OCI-M2 (cell line): ENCODE results near the gene AVPR2.

ENCODE experiments used
- DNase-seq: peaks from one replicate; lab custom pipeline; 2025; ENCODE audit not compliant: unreplicated experiment; lab: John Stamatoyannopoulos, UW

The AVPR2 gene

DNA sequence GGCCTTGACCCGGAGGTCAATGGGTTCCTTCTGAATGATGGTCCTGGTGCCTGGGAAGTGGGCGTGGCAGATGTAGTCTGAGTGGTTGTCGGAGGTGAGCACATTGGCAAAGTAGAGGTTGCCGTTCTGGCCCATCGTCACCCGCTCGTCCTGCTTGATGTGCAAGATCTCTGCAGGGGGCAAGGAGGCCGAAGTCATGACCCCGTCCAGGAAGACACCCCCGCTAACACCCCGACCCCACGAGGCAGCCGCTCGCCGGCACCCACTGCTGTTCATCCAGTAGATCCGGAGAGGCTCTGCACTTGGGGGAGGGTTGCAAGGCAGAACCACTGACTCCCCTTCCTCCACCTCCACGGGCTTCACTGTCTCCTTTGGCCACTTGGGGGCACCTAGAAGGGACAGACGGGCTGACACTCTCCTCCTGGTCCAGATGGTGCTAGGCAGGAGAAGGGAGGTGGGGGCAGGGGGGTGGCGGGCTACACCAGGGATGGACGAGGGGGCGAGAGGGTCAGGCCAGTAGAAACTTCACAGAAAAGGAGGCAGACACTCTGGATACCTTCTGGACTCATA, 33.6 kb upstream of the AVPR2 start:
- no peak for DNase-seq

DNA sequence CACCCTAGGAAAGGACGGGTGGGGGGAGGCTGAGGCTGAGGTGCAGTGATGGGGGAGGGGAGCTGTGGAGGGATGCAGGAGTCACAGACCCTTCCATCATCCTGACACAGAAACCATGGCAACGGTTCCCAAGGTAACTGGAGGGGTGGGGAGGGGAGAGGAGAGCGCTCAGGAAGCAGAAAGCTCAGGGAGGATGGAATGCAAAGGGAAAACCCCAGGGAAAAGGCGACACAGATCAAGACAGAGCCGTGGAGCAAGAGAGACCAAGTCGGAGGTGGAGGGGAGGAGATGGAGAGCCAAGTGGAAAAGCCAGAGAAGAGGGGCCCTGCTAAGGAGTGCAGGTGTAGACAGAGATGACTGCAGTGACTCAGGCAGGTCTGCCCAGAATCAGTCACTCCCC, 33.0 kb upstream of the AVPR2 start:
- DNase-seq, result no peak

- no peak for DNase-seq
These were observed 32.3 kb upstream of the AVPR2 start for GRCh38 chrX:153871946-153872878.

DNA sequence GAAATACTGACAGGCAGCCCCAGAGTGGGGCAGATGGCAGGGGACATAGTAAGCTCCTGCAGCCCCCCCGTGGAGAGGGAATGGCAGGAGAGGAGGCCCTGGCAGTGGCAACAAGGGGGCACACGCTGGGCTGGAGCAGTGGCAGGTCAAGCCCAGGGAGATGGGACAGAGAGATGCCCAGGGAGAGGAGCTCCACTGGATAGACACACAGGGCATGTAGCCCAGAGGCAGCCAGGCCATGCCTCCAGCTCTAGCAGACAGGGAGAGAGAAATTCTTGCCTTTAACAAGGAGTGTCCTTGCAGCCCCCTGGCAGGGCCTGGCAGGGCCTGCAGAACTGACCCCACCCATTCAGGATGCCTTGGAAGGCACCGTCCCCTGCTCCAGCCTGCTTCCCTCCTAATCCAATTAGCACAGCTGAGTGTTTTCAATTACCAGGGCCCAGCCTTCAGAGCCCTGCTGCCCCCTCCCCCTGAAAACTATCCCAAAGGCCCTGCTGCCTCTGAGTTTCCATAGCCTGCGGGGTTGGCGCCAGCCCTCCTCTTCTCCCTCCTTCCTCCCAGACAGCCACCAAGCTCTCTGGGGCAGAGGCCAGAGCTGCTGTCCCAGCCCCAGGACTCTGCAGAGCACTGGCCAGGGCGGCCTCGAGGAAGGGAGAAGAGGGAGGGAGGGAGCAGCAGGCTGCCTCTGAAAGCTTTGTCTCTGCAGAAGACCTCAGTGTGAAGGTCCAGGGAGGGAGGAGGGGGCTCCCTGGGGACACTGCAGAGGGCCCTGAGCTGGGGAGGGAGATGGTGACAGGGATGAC, 31.0 kb upstream of the AVPR2 start:
- DNase-seq, result no peak

DNA sequence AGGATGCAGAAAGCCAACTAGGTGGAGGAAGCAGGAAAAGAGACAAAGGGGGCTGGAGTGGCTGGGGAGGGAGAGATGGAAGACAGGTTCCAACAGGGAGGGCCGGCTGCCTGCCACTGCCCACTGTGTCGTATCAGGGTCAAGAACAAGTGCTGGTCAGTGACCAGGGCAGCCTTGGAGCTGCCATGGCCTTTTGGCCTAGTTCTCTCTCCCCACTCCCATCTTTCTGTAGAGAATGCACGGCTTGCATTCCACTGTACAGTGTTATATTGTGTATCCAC, 30.4 kb upstream of the AVPR2 start:
- DNase-seq, result no peak

GRCh38 chrX:153874366-153875125, 29.9 kb upstream of the AVPR2 start:
- DNase-seq, result no peak

- DNase-seq, result no peak
These were observed 28.9 kb upstream of the AVPR2 start for GRCh38 chrX:153875391-153876111.

GRCh38 chrX:153876112-153876491, 28.4 kb upstream of the AVPR2 start:
- no peak for DNase-seq

DNA sequence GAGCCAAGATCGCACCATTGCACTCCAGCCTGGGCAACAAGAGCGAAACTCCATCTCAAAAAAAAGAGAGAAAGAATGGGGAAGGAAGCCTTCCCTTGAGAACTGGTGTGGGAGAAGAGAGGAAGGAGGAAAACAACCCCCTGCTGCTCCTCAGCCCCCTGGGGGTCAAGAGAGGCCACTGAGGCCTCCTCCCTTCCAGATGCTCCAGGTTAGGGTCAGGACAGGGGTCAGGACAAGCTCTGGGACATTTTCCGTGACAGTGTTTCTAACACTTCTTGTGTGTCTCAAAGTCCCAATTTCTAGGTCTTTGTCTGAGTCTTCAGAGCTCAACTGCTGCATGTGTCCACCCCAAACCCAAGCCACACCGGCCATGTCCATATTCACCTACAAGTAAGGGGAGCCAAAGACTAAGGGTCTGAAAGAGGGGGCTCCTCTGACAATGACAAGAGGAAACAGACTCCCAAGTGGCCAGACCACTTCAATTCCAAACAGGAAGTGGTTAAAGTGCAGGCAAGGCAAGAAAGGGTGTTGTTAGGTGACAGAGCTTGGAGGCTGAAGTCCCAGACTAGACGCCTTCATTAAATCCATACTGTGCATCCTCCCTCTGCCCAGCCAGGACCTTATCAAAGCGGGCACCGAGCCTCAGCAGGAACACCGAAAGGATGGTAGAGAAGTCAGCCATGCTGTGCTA, 26.8 kb upstream of the AVPR2 start:
- DNase-seq, result no peak

DNA sequence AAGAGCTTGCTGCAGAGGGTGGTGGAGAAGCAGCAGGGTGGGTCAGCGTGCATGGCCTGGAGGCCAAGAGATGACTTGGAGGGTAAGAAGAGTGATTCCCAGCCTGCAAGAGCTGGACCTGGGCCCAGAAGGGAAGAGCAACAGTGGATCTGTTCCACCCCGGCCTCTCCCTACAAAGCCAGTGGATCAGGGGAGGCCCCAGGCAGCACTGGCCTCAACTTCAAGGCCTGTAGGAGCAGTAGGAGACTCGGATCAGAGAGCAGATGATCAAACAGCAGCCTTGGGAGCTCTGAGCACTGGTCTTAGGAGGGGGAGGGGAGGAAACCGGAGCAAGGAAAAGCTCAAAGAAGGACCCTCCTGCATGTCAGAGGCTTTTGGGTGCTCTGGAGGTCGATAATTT, 26.1 kb upstream of the AVPR2 start:
- DNase-seq, result no peak

DNA sequence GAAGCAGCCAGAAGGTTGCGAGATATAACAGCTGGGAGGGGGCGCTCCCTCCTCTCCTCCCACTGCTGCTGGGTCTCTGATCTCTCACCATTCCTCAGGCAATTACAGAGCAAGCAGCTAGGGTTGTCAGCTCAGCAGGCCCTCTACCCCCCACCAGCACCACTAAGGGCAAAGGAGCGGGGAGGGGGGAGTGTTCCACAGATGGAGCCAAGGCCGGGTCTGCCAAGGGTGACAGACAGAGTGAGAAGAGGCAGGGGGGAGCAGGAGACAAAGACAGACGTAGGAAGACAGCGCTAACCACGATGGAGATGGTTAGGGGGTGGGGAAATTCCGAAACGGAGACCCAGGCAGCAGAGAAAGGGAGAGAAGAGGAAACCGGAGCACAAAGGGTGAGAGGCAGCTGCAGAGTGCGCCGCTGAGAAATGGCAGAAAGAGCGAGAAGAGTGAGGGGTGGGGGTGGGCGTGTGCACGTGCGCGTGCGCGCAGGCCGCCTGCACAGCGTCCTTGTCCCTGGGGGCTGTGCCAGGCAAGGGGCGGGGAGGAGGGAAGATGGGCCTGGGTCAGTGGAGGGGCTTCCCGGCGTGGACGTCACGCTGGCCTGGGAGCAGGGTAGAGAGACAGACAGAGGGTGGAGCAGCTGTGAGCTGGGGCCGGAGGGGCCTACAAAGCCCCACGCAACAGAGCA, 25.4 kb upstream of the AVPR2 start:
- DNase-seq, result no peak

- DNase-seq, result no peak
These were observed 24.6 kb upstream of the AVPR2 start for GRCh38 chrX:153879741-153880439.

GRCh38 chrX:153880440-153880815, 24.0 kb upstream of the AVPR2 start:
- DNase-seq, result no peak

GRCh38 chrX:153881281-153881680, 23.2 kb upstream of the AVPR2 start:
- no peak for DNase-seq

DNA sequence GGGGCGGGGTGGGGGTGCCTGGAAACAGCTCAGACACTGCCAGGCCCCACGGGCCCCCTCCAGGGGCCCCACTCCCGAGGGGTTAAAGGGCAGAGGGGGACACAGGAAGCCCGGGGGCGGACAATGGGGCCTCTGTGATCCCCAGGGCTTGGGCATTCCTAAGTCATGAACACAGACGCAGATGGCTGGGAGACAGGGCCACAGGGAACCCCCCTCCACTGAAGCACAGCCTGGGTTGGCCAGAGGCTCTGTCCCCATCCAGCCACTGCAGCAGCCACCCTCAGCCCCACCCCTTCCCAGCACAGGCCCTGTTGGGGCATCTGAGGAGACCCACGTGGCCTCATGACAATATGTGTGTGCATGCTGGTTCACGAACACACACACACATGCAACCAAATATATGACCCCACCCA, 22.4 kb upstream of the AVPR2 start:
- no peak for DNase-seq

- no peak for DNase-seq
These were observed 21.9 kb upstream of the AVPR2 start for GRCh38 chrX:153882557-153882956.

GRCh38 chrX:153883163-153883843, 21.2 kb upstream of the AVPR2 start:
- no peak for DNase-seq

GRCh38 chrX:153884136-153884535, 20.3 kb upstream of the AVPR2 start:
- no peak for DNase-seq
